Epithelial cell of esophagus (primary cell): Measurements from ENCODE around the gene PARD3B.
A peak's percentile ranks its signal among the peaks of the same experiment; 100 is the strongest.

ENCODE experiments used
- DNase-seq: peaks from one replicate; pipeline ENCODE4 v3.0.0; 2010; ENCODE audit warnings: low read depth
- H3K4me3 ChIP-seq: 2 replicates; pipeline ENCODE4 v1.5.1; 2011; ENCODE audit warnings: mild to moderate bottlenecking, low read length, control low read depth
- TF ChIP-seq, protein P1 (sequence below): IDR thresholded peaks from 2 replicates; pipeline ENCODE4 v1.5.1; 2011; ENCODE audit warnings: low read depth, mild to moderate bottlenecking, low read length, control low read depth, inconsistent platforms; ENCODE audit not compliant: insufficient read depth; ENCODE audit errors: missing control alignments

The PARD3B gene

DNA sequence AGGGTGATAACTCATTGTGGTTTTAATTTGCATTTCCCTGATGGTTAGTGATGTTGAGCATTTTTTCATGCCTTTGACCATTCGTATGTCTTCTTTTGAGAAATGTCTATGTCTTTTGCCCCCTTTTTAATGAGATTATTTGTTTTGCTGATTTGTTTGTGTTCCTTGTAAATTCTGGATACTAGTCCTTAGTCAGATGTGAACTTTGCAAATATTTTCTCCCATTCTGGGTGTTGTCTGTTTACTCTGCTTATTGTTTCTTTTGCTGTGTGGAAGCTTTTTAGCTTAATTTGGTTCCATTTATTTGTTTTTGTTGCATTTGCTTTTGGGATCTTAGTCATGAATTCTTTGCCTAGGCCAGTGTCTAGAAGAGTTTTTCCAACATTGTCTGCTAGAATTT lies 192.0 kb downstream of the PARD3B start:
- H3K4me3 ChIP-seq: no peak overlapping the region
- DNase-seq: no peak
- TF ChIP-seq, protein P1, sequence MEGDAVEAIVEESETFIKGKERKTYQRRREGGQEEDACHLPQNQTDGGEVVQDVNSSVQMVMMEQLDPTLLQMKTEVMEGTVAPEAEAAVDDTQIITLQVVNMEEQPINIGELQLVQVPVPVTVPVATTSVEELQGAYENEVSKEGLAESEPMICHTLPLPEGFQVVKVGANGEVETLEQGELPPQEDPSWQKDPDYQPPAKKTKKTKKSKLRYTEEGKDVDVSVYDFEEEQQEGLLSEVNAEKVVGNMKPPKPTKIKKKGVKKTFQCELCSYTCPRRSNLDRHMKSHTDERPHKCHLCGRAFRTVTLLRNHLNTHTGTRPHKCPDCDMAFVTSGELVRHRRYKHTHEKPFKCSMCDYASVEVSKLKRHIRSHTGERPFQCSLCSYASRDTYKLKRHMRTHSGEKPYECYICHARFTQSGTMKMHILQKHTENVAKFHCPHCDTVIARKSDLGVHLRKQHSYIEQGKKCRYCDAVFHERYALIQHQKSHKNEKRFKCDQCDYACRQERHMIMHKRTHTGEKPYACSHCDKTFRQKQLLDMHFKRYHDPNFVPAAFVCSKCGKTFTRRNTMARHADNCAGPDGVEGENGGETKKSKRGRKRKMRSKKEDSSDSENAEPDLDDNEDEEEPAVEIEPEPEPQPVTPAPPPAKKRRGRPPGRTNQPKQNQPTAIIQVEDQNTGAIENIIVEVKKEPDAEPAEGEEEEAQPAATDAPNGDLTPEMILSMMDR: no peak

DNA sequence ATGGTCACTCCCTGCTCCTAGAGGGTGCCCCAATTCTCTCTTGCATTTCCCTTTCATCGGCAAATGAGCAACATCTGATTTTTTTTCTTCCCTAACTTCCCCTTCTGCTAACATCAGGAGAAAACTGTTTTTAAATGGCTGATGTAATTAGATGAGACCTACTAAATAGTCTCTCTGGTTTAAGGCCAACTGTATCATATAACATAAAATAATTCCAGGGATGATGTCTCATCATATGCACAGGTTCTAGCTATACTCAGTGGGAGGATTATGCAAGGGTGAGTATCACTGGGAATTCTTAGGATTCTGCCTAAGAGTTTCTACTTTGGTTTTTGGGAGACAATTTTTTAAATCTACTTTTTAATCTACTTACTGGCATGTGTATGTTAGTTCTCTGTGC lies 193.4 kb downstream of the PARD3B start:
- peak; percentile 6 for DNase-seq
- TF ChIP-seq, protein P1: no peak
- no peak overlapping the region for H3K4me3 ChIP-seq

DNA sequence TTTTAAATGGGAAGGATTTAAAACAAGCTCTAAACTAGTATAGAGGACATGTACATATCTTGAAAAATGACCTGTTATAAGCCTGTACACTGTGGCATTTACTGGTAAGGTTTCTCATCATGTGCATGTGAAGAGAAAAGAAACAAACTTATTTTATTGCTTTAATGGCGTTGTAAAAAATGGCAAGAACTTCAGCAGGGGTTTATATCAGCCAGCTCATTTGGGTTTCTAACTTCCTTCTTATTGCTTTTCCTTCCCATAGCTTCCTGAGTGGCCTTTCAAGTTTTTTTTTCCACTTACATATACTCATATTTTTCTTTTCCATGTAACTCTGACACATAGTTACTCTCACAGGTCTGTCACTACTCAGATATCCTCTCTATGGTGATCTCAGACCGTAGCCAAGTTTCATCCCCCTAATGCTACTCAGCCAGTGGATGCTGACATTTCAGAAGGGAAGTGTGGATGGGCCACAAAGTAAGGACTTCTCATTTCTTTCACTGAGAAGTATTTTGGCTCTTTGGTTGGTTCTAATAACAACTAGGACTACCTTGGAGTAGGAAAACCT lies 198.2 kb downstream of the PARD3B start:
- no peak for DNase-seq
- TF ChIP-seq, protein P1: no peak
- no peak overlapping the region for H3K4me3 ChIP-seq

DNA sequence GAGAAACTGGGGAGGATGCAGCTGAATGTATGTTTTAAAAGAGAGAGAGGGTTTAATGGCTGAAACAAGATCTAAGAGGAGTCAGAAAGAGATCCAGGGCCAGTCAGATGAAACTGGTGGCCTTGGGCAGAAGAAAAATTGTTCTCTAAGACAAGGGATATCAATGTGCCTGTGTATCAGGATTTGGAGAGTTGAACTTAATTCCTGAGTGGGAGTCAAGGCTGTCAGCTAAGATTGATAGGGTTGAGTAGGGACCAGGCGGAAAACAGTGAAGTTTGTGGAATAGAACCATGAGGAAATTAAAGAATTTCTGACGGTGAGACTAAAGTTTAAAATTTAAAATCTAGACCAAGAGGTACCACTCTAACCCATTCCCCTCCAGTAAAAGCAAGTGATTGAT lies 199.2 kb downstream of the PARD3B start:
- DNase-seq: no peak
- H3K4me3 ChIP-seq: no peak overlapping the region
- TF ChIP-seq, protein P1: no peak

DNA sequence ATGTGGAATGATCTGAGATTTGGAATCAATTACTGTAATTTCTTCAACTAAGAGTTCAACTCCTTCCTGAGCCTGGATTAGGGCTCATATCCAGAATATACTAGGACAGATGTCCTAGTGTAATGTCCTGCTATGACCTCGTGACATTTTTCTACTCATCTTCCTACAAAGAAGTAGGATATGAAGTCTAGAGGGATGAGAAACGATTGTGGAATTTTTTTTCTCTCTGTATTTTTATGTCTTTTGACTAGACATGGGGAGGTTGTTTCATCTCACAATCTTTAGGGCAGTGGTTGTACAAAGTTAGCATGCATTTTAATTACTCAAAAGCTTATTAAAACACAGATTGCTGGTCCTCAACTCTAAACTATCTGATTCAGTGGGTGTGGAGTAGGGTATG lies 203.0 kb downstream of the PARD3B start:
- no peak overlapping the region for H3K4me3 ChIP-seq
- TF ChIP-seq, protein P1: no peak
- DNase-seq: no peak

DNA sequence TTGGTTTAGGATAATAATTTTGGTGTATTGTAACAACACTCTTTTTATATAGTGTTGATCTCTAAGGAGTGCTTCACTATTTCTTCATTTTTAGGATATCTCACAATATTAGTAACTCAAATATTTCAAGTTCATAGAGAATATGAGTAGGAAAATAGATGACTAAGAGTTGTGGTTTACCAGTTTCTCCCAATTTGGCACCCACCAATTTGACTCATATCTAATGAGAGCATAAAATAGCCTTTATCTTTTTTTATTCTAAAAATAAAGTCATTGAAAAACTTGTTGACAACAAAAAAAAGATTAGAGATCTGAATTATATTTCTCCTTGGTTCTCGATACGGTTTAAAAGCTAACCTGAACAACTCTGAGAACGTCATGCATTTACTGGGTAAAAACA lies 204.0 kb downstream of the PARD3B start:
- DNase-seq: peak; percentile 34
- no peak overlapping the region for H3K4me3 ChIP-seq
- TF ChIP-seq, protein P1: no peak

DNA sequence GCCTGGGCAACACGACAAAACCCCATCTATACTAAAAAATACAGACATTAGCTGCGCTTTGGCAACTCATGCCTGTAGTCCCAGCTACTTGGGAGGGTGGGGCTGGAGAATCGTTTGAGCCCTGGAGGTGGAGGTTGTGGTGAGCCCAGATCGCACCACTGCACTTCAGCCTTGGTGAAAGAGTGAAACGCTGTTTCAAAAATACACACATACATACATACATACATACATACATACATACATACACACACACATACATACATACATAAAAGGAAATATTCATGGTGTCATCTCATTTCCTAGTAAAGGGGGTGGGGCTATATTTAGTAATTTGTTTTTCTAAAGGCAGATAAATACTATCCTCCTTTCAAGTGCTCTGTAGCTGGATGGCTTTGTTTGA lies 205.1 kb downstream of the PARD3B start:
- TF ChIP-seq, protein P1: no peak
- DNase-seq: no peak
- H3K4me3 ChIP-seq: no peak overlapping the region
